SK-N-SH (cell line): ENCODE data around the gene SYT17. TPM values are rescaled to one million over a fixed set of nuclear protein-coding genes. Genes with fewer than 3 reads are reported as not detected.
"Not testable (repeated sequence)": the region's sequence is repeated elsewhere in the genome, so short reads cannot be mapped to it uniquely, and the experiment has no call there.

Experiments used
- CTCF ChIA-PET: fragments of 300-600, 350-600 bp; formaldehyde crosslinking; extraction: SDS; loops from one replicate; lab custom pipeline; 2021; lab: Yijun Ruan, JAX
- POLR2A ChIA-PET: fragments of 350-600 bp; sonication (Branson Sonifier 250); formaldehyde crosslinking; extraction: SDS; loops from one replicate; lab custom pipeline; 2020; ENCODE audit warnings: antibody characterized with exemption, inconsistent platforms; lab: Yijun Ruan, JAX
- DNase-seq: peaks from one replicate; pipeline ENCODE4 v3.0.0; 2012
- H2AFZ ChIP-seq: fragments of 200-600 bp; sonication (generic); 2 replicates; pipeline ENCODE4 v1.8.1; 2016; ENCODE audit warnings: antibody characterized with exemption, mild to moderate bottlenecking, low read depth
- H3F3A ChIP-seq: fragments of 200-600 bp; sonication (generic); replicated peaks from 2 replicates; pipeline ENCODE3; 2016; ENCODE audit warnings: antibody characterized with exemption, mild to moderate bottlenecking; ENCODE audit not compliant: insufficient read depth
- H3K27ac ChIP-seq, 2 experiments: fragments of 200-500 bp in 1 of 2; fragments of 200-600 bp in 1 of 2; sonication (Bioruptor generic) in 1 of 2; sonication (generic), shearing (Covaris generic) in 1 of 2; 2 replicates each; pipeline versions ENCODE4 v1.5.1 to v1.6.1; 2014 to 2016; ENCODE audit warnings: low read depth in 2 of 2, inconsistent platforms in 1 of 2, low read length in 1 of 2, mild to moderate bottlenecking in 1 of 2, mixed read lengths in 1 of 2
- H3K27me3 ChIP-seq: fragments of 200-600 bp; sonication (generic), shearing (Covaris generic); 2 replicates; pipeline ENCODE4 v1.6.1; 2016; ENCODE audit warnings: mixed run types; ENCODE audit not compliant: insufficient read depth
- H3K36me3 ChIP-seq, 2 experiments: fragments of 200-500 bp in 1 of 2; fragments of 200-600 bp in 1 of 2; sonication (Bioruptor generic) in 1 of 2; sonication (generic) in 1 of 2; replicated peaks in 1 of 2; 2 replicates each; pipeline versions ENCODE3 to v1.5.1; 2014 to 2016; ENCODE audit warnings: low read length in 1 of 2, mild to moderate bottlenecking in 1 of 2; ENCODE audit not compliant: insufficient read depth in 2 of 2, control insufficient read depth in 1 of 2
- H3K4me1 ChIP-seq, 2 experiments: fragments of 200-500 bp in 1 of 2; fragments of 200-600 bp in 1 of 2; sonication (Bioruptor generic) in 1 of 2; sonication (generic), shearing (Covaris generic) in 1 of 2; 2 replicates each; pipeline versions ENCODE4 v1.5.1 to v1.6.1; 2014 to 2016; ENCODE audit warnings: low read depth in 1 of 2, low read length in 1 of 2, mixed run types in 1 of 2; ENCODE audit not compliant: insufficient read depth in 2 of 2, control insufficient read depth in 1 of 2
- H3K4me2 ChIP-seq: fragments of 200-600 bp; sonication (generic), shearing (Covaris generic); 2 replicates; pipeline ENCODE4 v1.6.1; 2017; ENCODE audit warnings: mixed run types
- H3K4me3 ChIP-seq, 2 experiments: fragments of 200-500 bp in 1 of 2; fragments of 200-600 bp in 1 of 2; sonication (Bioruptor generic) in 1 of 2; sonication (generic), shearing (Covaris generic) in 1 of 2; 2 replicates each; pipeline versions ENCODE4 v1.5.1 to v1.8.1; 2014 to 2016; ENCODE audit warnings: low read depth in 2 of 2, inconsistent platforms in 1 of 2, low read length in 1 of 2, mild to moderate bottlenecking in 1 of 2, mixed read lengths in 1 of 2, moderate library complexity in 1 of 2
- H3K79me2 ChIP-seq: fragments of 200-600 bp; sonication (generic); 2 replicates; pipeline ENCODE4 v1.8.1; 2017; ENCODE audit warnings: mild to moderate bottlenecking; ENCODE audit not compliant: insufficient read depth
- H3K9ac ChIP-seq: fragments of 200-600 bp; sonication (generic); 2 replicates; pipeline ENCODE4 v1.6.1; 2017; ENCODE audit warnings: mixed run types
- H3K9me2 ChIP-seq: fragments of 200-600 bp; sonication (generic); 2 replicates; pipeline ENCODE4 v1.6.1; 2017; ENCODE audit warnings: mixed run types
- H3K9me3 ChIP-seq: fragments of 200-600 bp; sonication (generic); 2 replicates; pipeline ENCODE4 v1.6.1; 2017; ENCODE audit warnings: mixed run types, mild to moderate bottlenecking, moderate library complexity
- H4K20me1 ChIP-seq: fragments of 200-600 bp; sonication (generic); 2 replicates; pipeline ENCODE4 v1.6.1; 2017; ENCODE audit warnings: mild to moderate bottlenecking, mixed run types; ENCODE audit not compliant: insufficient read depth
- ELF1 ChIP-seq: IDR thresholded peaks from 2 replicates; pipeline ENCODE4 v1.4.0; 2012
- EP300 ChIP-seq, 2 experiments: IDR thresholded peaks; 2 replicates each; pipeline versions ENCODE4 v1.4.0 to v1.6.1; 2012; ENCODE audit warnings: borderline replicate concordance in 1 of 2, low read depth in 1 of 2, low read length in 1 of 2
- FOXJ3 ChIP-seq: sonication (generic); formaldehyde crosslinking; IDR thresholded peaks from 2 replicates; pipeline ENCODE4 v1.5.1; 2020; ENCODE audit warnings: mild to moderate bottlenecking, missing genetic modification reagents
- MXI1 ChIP-seq: IDR thresholded peaks from 2 replicates; pipeline ENCODE4 v1.6.1; 2012; ENCODE audit warnings: mild to moderate bottlenecking, low read depth, low read length, improper control_type of control experiment
- PBX3 ChIP-seq: IDR thresholded peaks from 2 replicates; pipeline ENCODE4; 2012
- SIN3A ChIP-seq: IDR thresholded peaks from 2 replicates; pipeline ENCODE4 v1.6.1; 2012; ENCODE audit warnings: low read depth, mild to moderate bottlenecking, low read length, moderate library complexity, borderline replicate concordance
- SMC3 ChIP-seq: IDR thresholded peaks from 2 replicates; pipeline ENCODE4 v1.6.1; 2012; ENCODE audit warnings: low read depth, low read length, improper control_type of control experiment
- USF1 ChIP-seq: IDR thresholded peaks from 2 replicates; pipeline ENCODE4 v1.4.0; 2012; ENCODE audit warnings: low read depth, borderline replicate concordance
- YY1 ChIP-seq: IDR thresholded peaks from 2 replicates; pipeline ENCODE4 v1.4.0; 2012; ENCODE audit warnings: low read depth, mild to moderate bottlenecking
- ZBTB33 ChIP-seq: IDR thresholded peaks from 2 replicates; pipeline ENCODE4 v1.4.0; 2012; ENCODE audit warnings: low read depth, borderline replicate concordance
- WGBS: methylation state at CpG from one replicate; pipeline ENCODE4 v1.1.6; 2017; ENCODE audit warnings: low lambda C conversion rate; 5-methylcytosine and 5-hydroxymethylcytosine counted together
- polyA plus RNA-seq, 3 experiments: library from polyadenylated mRNA; depleted of rRNA; stranded (reverse); fragments of >200 nt; gene quantifications; 2 replicates each; pipeline ENCODE4 v1.2.3, GENCODE V29; 2012

Gene SYT17
- polyA plus RNA-seq, 1 of the 3 experiments (the other 2 are of a cell fraction), result 0.21 TPM

- no peak for TF ChIP-seq USF1
These were observed 18.4 kb downstream of the SYT17 start (continued) for GRCh38 chr16:19186408-19186807.

- H3K27ac ChIP-seq, H3K4me1 ChIP-seq, H3K9ac ChIP-seq, POLR2A ChIA-PET, H3K4me2 ChIP-seq, H2AFZ ChIP-seq, H3K36me3 ChIP-seq, H3K27me3 ChIP-seq, H3F3A ChIP-seq, H3K9me2 ChIP-seq, DNase-seq, H3K4me3 ChIP-seq, H4K20me1 ChIP-seq, CTCF ChIA-PET, H3K79me2 ChIP-seq, H3K9me3 ChIP-seq: not testable (repeated sequence)
- 44% methylated on average over 3 of the region's 3 CpGs for WGBS
These were observed 19.9 kb downstream of the SYT17 start for GRCh38 chr16:19187961-19188360.

GRCh38 chr16:19188406-19188805 is 20.4 kb downstream of the SYT17 start:
- Histone ChIP-seq H3K27me3 (no peaks in the 10 kb centered on the region), H3K36me3 (no peaks in the 10 kb centered on the region), H3K79me2 (no peaks in the 10 kb centered on the region), H3K4me3 (no peak overlapping the region), H3K9me2 (no peaks in the 10 kb centered on the region), H3K4me1 (no peaks in the 10 kb centered on the region), H2AFZ (no peak overlapping the region), H3K9ac (no peak overlapping the region), H3K4me2 (no peak overlapping the region), H4K20me1 (no peaks in the 10 kb centered on the region), H3K9me3 (no peaks in the 10 kb centered on the region), H3F3A (peaks cover 7% of the 10 kb centered on the region), H3K27ac (no peak overlapping the region)
- TF ChIP-seq SMC3, result no peak
- TF ChIP-seq FOXJ3 (CRISPR knock-in tag), result no peak
- TF ChIP-seq SIN3A, result no peak
- WGBS, result 37% methylated on average over 5 of the region's 5 CpGs
- no peak for DNase-seq
- ChIA-PET CTCF (no interaction called here), POLR2A (no interaction called here)

GRCh38 chr16:19192865-19193264 is 24.8 kb downstream of the SYT17 start:
- no peak for DNase-seq
- CTCF ChIA-PET, result no interaction called here

More at GRCh38 chr16:19192865-19193264, 24.8 kb downstream of the SYT17 start:
- no peaks in the 10 kb centered on the region for H4K20me1 ChIP-seq
- no peak overlapping the region for H3K9ac ChIP-seq
- H3K9me3 ChIP-seq, result no peaks in the 10 kb centered on the region
- H3F3A ChIP-seq, result peaks cover 7% of the 10 kb centered on the region
- H3K79me2 ChIP-seq, result no peaks in the 10 kb centered on the region
- H3K4me1 ChIP-seq, result no peaks in the 10 kb centered on the region
- H3K27ac ChIP-seq, result no peak overlapping the region
- H3K27me3 ChIP-seq, result no peaks in the 10 kb centered on the region
- POLR2A ChIA-PET, result no interaction called here
- WGBS, result 81% methylated on average over 3 of the region's 4 CpGs
- no peak overlapping the region for H2AFZ ChIP-seq
- H3K4me2 ChIP-seq, result no peak overlapping the region
- H3K9me2 ChIP-seq, result no peaks in the 10 kb centered on the region
- TF ChIP-seq YY1, result no peak
- TF ChIP-seq MXI1, result no peak
- no peak for TF ChIP-seq EP300 (IDR thresholded peaks at IDR 0.05; ENCODE audit: borderline replicate concordance in 1 of 2, low read depth in 1 of 2, low read length in 1 of 2)
- TF ChIP-seq ZBTB33, result no peak
- no peak for TF ChIP-seq PBX3
- TF ChIP-seq ELF1, result no peak
- no peaks in the 10 kb centered on the region for H3K36me3 ChIP-seq
- no peak overlapping the region for H3K4me3 ChIP-seq
